Activated CD8-positive, alpha-beta memory T cell treated with anti-CD3 and anti-CD28 coated beads, Interleukin-2, amount 50 U/mL, for 48 hours (primary cell): ENCODE results near the gene SMURF1.

Experiments used
- DNase-seq: peaks from one replicate; pipeline ENCODE4 v3.0.0-alpha.2; 2020

SMURF1 gene

DNA sequence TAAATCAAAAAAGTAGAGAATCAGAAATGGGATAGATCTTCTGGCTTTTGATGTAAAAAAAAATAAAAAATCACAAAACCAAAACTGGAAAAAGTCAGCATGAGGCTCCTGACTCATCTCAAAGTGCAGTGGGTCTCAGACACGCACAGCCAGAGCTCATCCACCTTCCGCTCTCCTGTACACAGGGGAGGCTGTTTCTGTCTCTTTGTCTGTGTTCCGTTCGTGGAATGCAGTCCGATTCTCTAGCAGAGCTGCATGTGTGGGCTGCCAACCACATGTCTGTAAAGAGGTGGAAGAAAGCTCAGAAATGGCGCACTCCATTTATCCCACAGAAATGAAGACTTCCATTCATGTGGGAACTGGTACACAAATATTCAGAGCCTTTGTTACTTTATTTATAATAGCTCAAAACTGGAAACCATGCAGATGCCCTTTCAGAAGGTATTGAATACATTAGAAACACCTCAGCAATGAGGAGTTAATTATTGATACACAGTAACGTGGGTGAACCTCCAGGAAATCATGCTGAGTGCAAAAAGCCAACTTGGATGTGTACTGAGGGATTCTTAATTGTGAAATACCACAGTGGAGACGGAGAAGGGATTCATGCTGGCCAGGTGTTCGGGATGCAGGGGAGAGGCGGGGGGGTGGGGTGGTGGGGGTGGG lies 142.3 kb downstream of the SMURF1 start:
- peak; percentile 53 for DNase-seq

DNA sequence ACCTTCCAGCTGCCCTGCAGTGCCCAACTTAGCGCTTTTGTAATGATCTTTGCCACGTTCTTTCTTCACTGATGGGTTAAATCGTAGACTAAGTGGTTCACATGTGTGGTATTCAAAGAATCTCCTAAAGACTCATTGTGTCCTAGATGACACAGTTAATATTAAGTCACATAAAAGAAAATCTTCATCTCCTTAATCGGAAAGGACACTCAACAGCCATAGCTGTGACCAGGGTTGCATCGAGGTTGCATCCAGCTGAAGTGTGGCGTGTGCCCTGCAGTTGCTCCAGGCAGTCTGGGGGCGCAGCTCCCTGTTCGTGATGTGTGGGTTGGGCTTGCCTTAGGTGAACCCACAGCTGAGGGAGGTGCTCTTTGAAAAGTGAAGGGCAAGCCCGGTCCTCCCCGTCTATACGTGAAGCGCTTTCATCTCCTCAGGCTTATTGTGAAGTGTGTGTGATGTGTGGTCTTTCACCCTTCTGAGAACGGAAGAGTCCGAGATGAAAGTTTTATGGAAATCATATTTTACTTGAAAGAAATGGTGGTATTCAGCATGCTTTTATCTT lies 142.9 kb downstream of the SMURF1 start:
- DNase-seq, result peak; percentile 55

- DNase-seq, result peak; percentile 50
Observed at GRCh38 chr7:99000196-99000903, 143.6 kb downstream of the SMURF1 start.

DNA sequence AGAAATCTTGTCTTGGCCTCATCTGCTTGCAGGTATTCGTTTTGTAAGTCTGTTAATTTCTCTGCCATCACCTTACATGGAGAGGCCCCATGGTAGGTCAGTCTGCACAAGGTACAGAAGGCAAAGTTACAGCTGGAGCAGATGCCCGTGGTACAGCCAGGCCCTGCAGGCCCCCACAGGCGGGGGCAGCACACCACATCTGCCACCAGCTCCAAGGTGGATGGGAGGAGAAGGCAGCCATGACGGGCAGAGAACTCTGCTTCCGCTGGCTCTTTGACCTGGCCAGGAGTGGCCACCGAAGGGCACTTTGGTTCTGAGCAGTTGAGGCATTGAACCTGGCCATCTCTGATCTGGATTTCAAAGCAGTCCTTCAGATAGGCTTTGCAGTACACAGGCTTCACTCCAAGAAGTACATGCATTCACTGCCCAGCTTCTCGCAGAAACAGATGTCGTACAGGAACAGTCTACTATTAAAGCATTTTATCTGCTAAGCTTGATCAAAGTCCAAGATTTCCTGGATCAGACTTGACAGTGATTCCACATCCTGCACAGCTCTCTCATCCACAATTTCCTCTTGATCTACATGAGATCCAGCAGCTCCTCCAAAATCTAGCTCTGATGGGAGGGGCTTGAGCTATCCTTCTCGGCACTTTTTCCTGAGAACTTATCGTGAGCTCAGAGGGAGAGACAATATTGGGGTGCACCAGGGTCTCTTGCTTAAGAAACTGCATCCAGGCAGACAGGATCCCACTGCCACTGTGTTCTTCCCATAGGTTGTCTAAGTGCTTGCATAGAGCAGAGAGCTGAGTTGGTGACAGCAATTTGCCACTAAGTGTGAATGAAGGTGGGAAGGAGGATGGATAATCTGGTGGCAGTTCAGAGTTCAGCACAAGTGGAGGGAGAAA lies 144.8 kb downstream of the SMURF1 start:
- peak; percentile 32 for DNase-seq

GRCh38 chr7:98997846-98998245 lies 146.1 kb downstream of the SMURF1 start:
- DNase-seq, result no peak

GRCh38 chr7:98996150-98996552 lies 147.8 kb downstream of the SMURF1 start:
- peak; percentile 59 for DNase-seq

GRCh38 chr7:98995523-98996149 lies 148.3 kb downstream of the SMURF1 start:
- no peak for DNase-seq

GRCh38 chr7:98995111-98995510 lies 148.8 kb downstream of the SMURF1 start:
- DNase-seq, result no peak

- peak; percentile 26 for DNase-seq
Observed at GRCh38 chr7:98994046-98994944, 149.6 kb downstream of the SMURF1 start.

DNA sequence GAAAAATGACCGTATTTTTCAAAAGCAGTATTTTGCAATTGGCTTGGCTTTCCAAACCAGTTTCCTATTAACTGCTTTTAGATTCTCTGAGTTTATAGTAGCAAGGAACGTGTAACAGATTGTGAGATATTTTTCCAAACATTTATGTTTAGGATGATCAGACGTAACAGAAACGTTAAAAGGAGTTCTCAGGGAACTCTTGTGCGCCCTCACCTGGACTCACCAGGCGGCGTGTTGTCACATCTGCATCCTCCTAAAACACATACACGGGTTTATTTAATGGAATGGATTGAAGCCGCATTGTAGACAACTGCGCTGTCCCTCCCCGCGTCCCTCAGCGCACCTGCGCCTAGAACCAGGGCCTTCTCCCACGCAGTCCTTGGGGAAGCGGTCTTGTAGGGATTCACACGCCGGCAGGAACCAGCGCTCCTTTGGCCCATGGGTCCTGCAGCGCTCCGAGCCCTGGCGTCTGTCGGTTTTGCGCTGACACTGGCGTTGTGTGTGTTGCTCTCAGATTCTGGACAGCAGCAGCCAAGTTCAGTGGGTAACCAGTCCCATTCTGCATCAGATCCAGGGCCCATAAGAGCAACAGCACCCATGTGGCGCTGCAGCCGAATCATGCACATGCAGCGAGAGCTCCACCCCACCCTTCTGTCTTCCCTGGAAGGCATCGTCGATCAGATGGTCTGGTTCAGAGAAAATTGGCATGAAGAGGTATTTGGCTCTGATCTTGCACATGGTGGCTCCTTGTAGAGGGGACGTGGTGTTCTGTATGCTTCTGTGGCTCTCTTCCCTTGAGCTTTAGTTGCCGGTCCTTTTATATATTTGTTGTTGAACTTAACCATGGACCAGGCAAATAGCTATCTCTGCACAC lies 150.6 kb downstream of the SMURF1 start:
- no peak for DNase-seq

GRCh38 chr7:98992076-98992475 lies 151.8 kb downstream of the SMURF1 start:
- no peak for DNase-seq

- DNase-seq, result no peak
Observed at GRCh38 chr7:98991141-98991540, 152.8 kb downstream of the SMURF1 start.

- no peak for DNase-seq
Observed at GRCh38 chr7:98990356-98990755, 153.6 kb downstream of the SMURF1 start.

DNA sequence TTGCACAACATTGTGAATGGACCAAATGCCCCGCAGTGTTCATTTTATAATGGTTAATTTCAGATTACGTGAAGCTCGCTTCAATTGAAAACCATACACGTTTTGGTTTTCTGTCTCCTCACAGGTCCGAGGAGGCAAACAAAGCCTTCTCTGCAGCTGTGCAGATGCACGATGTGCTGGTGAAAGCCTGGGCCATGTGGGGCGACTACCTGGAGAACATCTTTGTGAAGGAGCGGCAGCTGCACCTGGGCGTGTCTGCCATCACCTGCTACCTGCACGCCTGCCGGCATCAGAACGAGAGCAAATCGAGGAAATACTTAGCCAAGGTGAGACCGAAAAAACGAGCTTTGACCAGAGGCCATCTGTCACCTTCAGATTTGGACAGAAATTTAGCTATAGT lies 155.3 kb downstream of the SMURF1 start:
- no peak for DNase-seq

DNA sequence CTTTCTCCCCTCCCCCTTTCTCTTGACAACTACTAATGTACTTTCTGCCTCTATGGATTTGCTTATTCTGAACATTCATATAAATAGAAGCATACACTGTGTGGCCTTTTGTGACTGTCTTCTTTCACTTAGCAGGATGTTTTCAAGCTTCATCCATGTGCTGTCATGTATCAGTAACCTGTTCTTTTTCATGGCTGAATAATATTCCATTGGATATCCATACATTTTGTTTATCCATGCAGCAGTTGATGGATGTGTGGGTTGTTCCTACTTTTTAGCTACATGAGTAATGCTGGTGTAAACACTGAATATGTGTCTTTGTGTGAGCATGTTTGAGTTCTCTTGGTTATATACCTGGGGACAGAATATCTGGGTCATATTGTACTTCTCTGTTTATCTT lies 158.0 kb downstream of the SMURF1 start:
- DNase-seq, result no peak

DNA sequence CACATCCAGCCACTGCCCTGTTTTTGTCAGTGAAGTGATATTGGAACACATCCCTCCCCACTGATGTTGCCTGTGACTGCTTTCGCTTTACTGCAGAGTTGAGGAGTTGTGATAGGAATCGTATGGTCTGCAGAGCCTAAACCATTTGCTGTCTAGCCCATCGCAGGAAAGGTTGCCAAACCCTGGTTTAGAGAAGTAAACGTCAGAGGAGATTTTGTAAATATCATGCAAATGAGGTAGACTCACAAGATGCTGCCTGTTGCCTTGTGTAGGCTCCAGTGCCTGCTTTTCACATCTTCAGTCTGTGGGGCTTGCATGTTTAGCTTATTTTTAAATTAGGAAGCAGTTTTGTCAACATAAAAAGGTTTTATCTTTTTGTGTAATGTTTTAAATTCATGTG lies 158.5 kb downstream of the SMURF1 start:
- DNase-seq, result no peak

GRCh38 chr7:98984126-98984525 lies 159.8 kb downstream of the SMURF1 start:
- peak; percentile 23 for DNase-seq

DNA sequence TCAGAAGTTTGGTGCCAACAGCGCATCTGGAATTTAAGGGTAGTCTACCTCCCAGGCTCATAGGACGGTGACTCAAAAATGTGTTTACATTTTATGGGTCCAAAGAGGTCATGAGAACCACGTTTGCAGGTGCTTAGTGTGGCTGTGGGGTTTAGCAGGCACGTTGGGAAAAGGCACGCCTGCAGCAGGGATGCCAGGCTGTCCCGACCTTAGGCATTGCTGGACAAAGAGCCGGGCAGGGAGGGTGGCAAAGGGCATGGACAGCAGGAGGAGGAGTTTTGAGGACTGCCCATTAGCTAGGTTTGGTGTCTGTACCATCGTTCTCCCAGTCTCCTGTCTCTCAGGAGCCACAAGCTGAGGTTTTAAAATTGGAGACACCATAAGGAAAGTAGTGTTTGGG lies 161.2 kb downstream of the SMURF1 start:
- DNase-seq, result peak; percentile 29

- DNase-seq, result peak; percentile 41
Observed at GRCh38 chr7:98981701-98982100, 162.2 kb downstream of the SMURF1 start.

DNA sequence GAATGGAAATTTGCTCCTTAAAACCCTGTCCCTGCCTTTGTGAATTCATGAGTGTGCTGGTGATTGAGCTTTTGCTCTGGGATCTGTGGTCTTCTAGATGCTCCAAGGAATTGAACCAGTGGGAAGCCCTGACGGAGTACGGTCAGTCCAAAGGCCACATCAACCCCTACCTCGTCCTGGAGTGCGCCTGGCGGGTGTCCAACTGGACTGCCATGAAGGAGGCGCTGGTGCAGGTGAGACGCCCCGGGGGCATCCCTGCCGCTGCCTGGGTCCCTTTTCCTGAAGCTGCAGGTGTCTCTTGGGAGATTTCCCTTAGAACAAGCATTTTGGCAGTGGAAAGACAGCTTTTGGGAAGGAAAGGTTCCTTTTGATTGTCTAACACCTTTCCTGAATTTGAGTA lies 165.2 kb downstream of the SMURF1 start:
- peak; percentile 39 for DNase-seq
